Bronchial epithelial cell (primary cell): Measurements from ENCODE around the gene FBXO42. TPM values are rescaled to one million over a fixed set of nuclear protein-coding genes. Genes with fewer than 3 reads are reported as not detected.

ENCODE experiments used
- DNase-seq: peaks from one replicate; pipeline ENCODE4 v3.0.0-alpha.2; 2010; ENCODE audit warnings: low read depth
- FAIRE-seq: peaks from 2 replicates; lab custom pipeline; 2011; peaks lifted over from hg19 to GRCh38; lab: Jason Lieb, UNC
- H3K27me3 ChIP-seq: 2 replicates; pipeline ENCODE4 v1.5.1; 2011; ENCODE audit warnings: low read length; ENCODE audit not compliant: control insufficient read depth, insufficient read depth
- H3K36me3 ChIP-seq: 2 replicates; pipeline ENCODE4 v1.5.1; 2011; ENCODE audit warnings: low read length; ENCODE audit not compliant: control insufficient read depth, insufficient read depth
- H3K4me3 ChIP-seq: 2 replicates; pipeline ENCODE4 v1.5.1; 2011; ENCODE audit warnings: mild to moderate bottlenecking, low read depth, low read length, control low read depth
- total RNA-seq: library from RNA; depleted of rRNA; stranded (reverse); fragments of >200 nt; gene quantifications from 2 replicates; pipeline ENCODE4 v1.2.1, GENCODE V29; 2014
- TF ChIP-seq, protein P1 (sequence below): IDR thresholded peaks from 2 replicates; pipeline ENCODE4 v1.5.1; 2011; ENCODE audit warnings: mild to moderate bottlenecking, moderate library complexity, low read length, control low read depth, inconsistent platforms; ENCODE audit not compliant: insufficient read depth, severe bottlenecking

Gene FBXO42
- total RNA-seq, 1 donor from 2014 or later: 10.8 TPM

DNA sequence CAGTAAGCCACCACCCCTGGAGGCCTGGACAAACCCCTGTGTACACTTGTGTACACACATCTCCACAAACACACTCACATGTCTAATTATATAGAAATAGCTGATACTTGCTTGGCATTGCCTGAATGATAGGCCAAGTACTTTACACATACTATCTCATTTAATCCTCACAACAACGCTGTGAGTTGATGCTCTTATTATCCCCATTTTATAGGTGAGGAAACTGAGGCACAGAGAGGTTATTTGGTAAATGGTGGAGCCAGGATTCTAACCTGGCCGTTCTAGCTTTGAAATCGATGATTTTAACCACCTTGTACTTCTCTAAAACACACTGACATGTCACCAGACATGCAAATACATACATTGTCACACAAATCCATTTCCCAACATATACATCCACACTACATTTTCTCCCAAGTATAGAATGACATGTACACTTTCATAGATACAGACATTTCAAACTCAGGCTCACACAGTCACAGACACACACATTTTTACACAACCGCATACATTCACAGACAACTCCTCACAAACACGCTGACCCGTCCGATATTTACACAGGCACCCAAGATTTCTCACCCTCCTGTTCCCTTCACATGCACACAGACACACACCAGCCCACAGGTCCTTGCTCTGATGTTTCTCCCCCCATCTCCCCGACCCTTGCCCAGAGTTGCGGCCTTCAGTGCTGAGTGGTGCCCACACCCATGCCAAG is 143.0 kb downstream of the FBXO42 start:
- FAIRE-seq: no peak
- TF ChIP-seq, protein P1, sequence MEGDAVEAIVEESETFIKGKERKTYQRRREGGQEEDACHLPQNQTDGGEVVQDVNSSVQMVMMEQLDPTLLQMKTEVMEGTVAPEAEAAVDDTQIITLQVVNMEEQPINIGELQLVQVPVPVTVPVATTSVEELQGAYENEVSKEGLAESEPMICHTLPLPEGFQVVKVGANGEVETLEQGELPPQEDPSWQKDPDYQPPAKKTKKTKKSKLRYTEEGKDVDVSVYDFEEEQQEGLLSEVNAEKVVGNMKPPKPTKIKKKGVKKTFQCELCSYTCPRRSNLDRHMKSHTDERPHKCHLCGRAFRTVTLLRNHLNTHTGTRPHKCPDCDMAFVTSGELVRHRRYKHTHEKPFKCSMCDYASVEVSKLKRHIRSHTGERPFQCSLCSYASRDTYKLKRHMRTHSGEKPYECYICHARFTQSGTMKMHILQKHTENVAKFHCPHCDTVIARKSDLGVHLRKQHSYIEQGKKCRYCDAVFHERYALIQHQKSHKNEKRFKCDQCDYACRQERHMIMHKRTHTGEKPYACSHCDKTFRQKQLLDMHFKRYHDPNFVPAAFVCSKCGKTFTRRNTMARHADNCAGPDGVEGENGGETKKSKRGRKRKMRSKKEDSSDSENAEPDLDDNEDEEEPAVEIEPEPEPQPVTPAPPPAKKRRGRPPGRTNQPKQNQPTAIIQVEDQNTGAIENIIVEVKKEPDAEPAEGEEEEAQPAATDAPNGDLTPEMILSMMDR: no peak

DNA sequence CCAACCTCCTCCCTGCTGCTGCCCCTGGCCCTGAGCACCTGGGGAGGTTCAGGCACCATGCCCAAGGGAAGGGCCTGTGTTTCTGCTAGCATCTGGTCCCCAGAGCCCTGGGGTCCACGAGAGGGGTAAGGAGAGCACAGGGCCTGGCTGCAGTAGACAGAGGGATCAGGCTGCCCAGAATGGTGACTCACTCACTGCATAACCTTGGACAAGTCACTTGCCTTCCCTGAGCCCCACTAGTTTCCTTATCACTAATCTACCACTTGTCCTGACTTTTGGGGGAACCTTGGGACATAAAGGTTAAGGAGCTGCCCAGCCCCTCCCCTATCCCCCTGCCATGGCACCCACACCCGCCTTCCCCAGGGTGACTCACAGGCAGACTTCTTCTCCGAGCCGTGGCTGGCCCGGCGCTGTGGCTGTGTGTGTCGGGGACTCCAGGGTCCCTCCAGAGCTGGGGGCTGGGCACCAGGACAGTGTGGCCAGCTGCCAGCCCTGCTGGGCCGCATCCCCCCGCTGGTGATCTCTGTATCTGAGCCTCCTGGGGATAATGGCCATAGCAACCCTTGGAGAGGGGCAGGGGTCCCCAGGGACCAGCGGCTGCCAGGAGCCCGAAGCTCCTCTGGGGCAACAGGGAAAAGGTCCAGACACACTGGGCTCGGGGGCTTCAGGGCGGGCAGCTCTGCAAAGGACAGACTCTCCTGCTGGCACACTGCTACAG is 143.9 kb downstream of the FBXO42 start:
- Histone ChIP-seq H3K4me3 (no peak overlapping the region), H3K27me3 (no peaks in the 10 kb centered on the region), H3K36me3 (peaks cover 1% of the 10 kb centered on the region)
- FAIRE-seq (no peak), DNase-seq (peak; percentile 40)
- TF ChIP-seq, protein P1: no peak

More for the DNA sequence above, 143.0 kb downstream of the FBXO42 start:
- no peaks in the 10 kb centered on the region for H3K27me3 ChIP-seq
- H3K4me3 ChIP-seq: no peak overlapping the region
- H3K36me3 ChIP-seq: peaks cover 1% of the 10 kb centered on the region
- no peak for DNase-seq

DNA sequence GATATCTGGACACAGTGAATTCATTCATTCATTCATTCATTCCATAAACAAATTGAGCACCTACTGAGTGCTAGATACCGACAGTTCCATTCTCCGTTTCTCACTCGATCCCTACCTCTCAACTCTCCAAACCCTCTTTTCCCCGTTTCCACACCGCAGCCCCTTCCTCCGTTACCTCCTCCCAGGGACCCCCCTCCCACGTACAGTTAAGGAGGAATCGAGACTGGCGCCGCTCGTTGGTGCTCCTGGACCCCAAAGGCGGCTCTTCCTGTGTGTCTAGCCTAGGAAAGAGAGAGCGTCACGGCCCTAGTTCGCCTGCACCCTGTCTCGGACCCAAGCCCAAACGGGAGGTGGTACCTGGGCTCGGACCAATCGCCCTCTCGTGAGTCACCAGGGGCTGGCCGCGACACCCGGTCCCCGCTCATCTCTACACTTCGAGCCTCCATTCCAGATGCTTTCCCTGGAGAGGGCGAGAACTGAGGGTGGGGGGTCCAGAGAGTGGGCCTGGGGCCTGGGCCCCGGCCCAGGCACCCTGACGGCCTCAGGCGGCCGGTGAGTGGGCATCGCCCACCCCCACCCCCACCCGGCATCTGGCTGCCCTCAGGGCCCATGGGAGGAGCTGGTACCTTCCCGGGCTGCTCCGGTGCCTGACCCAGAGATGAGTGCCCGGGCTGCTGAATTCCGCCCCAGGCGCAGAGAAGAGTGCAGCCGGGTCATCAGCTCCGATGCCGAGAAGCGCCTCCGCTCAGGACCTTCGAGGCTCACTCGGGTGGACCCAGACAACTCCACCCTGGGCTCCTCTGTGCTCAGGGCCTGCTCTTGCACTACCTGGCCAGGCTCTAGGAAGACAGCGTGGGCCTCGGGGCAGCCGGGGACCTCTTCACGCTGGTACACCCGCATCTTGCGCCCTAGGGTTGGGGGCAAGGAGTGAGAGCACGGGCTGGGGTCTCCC is 144.7 kb downstream of the FBXO42 start:
- Histone ChIP-seq H3K27me3 (no peaks in the 10 kb centered on the region), H3K36me3 (peaks cover 1% of the 10 kb centered on the region), H3K4me3 (peak overlapping the region; percentile 43)
- no peak for DNase-seq
- FAIRE-seq: no peak
- TF ChIP-seq, protein P1: no peak

DNA sequence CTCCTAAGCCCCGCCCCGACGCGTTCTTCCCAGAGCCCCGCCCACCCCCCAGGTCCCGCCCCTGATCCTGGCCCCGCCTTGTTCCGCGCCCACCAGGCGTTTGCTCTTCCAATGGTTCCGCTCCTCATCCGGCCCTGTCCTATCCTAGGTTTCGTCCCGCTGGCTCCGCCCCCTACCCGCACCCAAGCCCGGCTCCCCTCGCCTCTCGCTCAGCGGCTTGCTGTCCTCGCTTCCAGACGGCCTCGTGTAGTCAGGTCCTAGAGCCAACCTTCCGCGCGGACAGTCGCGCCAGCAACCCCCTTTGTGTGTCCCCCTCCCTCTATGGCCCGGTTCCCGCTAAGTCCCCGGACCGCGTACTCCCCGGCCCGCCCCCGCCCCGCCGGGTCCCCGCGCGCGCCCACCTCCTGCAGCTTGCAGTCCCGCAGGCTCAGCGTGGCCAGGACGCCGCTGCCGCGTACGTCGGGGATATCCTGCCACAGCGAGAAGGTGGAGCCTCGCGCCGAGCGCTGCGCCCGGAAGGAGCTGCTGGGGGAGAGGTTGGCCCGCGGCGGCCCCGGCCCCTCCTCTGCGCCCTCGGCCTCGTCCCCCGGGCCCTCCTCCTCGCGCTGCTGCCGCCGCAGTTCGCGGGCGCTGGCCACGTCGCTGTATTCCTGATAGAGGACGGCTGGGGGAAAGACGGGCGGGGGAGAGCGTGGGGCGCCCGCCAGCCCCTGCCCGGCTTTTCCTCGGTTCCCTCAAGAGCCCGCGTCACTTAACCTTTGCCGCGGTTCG is 145.5 kb downstream of the FBXO42 start:
- FAIRE-seq: no peak
- peaks cover 1% of the 10 kb centered on the region for H3K36me3 ChIP-seq
- TF ChIP-seq, protein P1: no peak

More for the DNA sequence above, 145.5 kb downstream of the FBXO42 start:
- H3K27me3 ChIP-seq: no peaks in the 10 kb centered on the region
- H3K4me3 ChIP-seq: peak overlapping the region; percentile 43
- peak; percentile 93 for DNase-seq
